Natural killer cell (primary cell): ENCODE measurements around the gene CORO2A. TPM values are rescaled to one million over a fixed set of nuclear protein-coding genes. Genes with fewer than 3 reads are reported as not detected.

ENCODE experiments used
- ATAC-seq, 3 donors: fragments of 150-1000 bp in 2 of 3; fragments of 200-7000 bp in 1 of 3; cut with Tn5 transposase; 1 replicate in 1 of 3; 2 replicates in 2 of 3; pipeline ENCODE4 v1.10.0; 2021; ENCODE audit warnings: mild to moderate bottlenecking in 2 of 3, moderate library complexity in 2 of 3
- DNase-seq, 2 donors: peaks; one replicate each; pipeline versions ENCODE4 v3.0.0 to v3.0.0-alpha.2; 2013 to 2021; ENCODE audit warnings: mixed read lengths in 1 of 2
- H3K27ac ChIP-seq: one replicate; pipeline ENCODE4 v1.5.1; 2013; ENCODE audit warnings: mild to moderate bottlenecking, low read length
- H3K27me3 ChIP-seq: one replicate; pipeline ENCODE4 v1.6.1; 2013; ENCODE audit warnings: low read length; ENCODE audit not compliant: control insufficient read depth, insufficient read depth
- H3K36me3 ChIP-seq: one replicate; pipeline ENCODE4 v1.6.1; 2013; ENCODE audit warnings: low read length; ENCODE audit not compliant: control insufficient read depth, insufficient read depth
- H3K4me1 ChIP-seq: one replicate; pipeline ENCODE4 v1.6.1; 2013; ENCODE audit warnings: low read length; ENCODE audit not compliant: control insufficient read depth, insufficient read depth
- H3K4me3 ChIP-seq: one replicate; pipeline ENCODE4 v1.5.1; 2013; ENCODE audit warnings: low read length
- H3K9me3 ChIP-seq: one replicate; pipeline ENCODE4 v1.6.1; 2013; ENCODE audit warnings: low read length; ENCODE audit not compliant: control insufficient read depth, insufficient read depth
- H3K27ac Mint-ChIP-seq, 2 donors: one replicate each; pipeline ENCODE4 v1.8.0; 2022; ENCODE audit warnings: mild to moderate bottlenecking in 2 of 2, mixed read lengths in 2 of 2, moderate library complexity in 1 of 2
- H3K27me3 Mint-ChIP-seq, 2 donors: one replicate each; pipeline ENCODE4 v1.8.0; 2022; ENCODE audit warnings: low read depth in 2 of 2, mixed read lengths in 2 of 2
- H3K36me3 Mint-ChIP-seq: one replicate; pipeline ENCODE4 v1.8.0; 2022; ENCODE audit warnings: mixed read lengths
- H3K4me1 Mint-ChIP-seq, 2 donors: one replicate each; pipeline ENCODE4 v1.8.0; 2022; ENCODE audit warnings: mixed read lengths in 2 of 2
- H3K4me3 Mint-ChIP-seq: one replicate; pipeline ENCODE4 v1.8.0; 2022; ENCODE audit warnings: mild to moderate bottlenecking, moderate library complexity, mixed read lengths
- H3K9me3 Mint-ChIP-seq, 2 donors: one replicate each; pipeline ENCODE4 v1.8.0; 2022; ENCODE audit warnings: mixed read lengths in 2 of 2
- CTCF ChIP-seq: fragments of 200-600 bp; IDR thresholded peaks from one replicate; pipeline ENCODE4 v1.8.0; 2022; ENCODE audit warnings: antibody characterized with exemption
- WGBS: methylation state at CpG from one replicate; pipeline ENCODE4 v1.1.7; 2013; ENCODE audit warnings: missing lambda C conversion rate; ENCODE audit not compliant: insufficient coverage; 5-methylcytosine and 5-hydroxymethylcytosine counted together
- intact Hi-C: fragments of 100-400 bp; cut with micrococcal nuclease; formaldehyde crosslinking; loops from one replicate; pipeline ENCODE4 v1.14.2; 2022
- total RNA-seq, 4 donors: library from RNA; stranded (reverse); fragments of 120-200 nt in 1 of 4; gene quantifications; one replicate each; pipeline versions ENCODE4 v1.2.3 to v1.2.4, GENCODE V29; 2013 to 2022

Gene CORO2A
- total RNA-seq, 3 donors from 2014 or later (not counting 1 experiment from before 2014, with no cell fraction given): 1.9 to 3.6 (median 2.3) TPM

GRCh38 chr9:98215821-98216220, 23.4 kb upstream of the CORO2A start:
- H3K27me3 ChIP-seq: no peaks in the 10 kb centered on the region
- Mint-ChIP-seq H3K36me3 (no peaks in the 10 kb centered on the region), H3K9me3 (no peaks in the 10 kb centered on the region), H3K4me1 (no peaks in the 10 kb centered on the region), H3K27me3 (no peaks in the 10 kb centered on the region), H3K4me3 (no peak overlapping the region), H3K27ac (no peak overlapping the region)
- intact Hi-C loops: loop anchor here (1.0 kb wide), 1 partner anchor 142 kb away; no protein-coding TSS in a partner anchor
- H3K36me3 ChIP-seq: peaks cover 13% of the 10 kb centered on the region
- no peak overlapping the region for H3K27ac ChIP-seq
- ATAC-seq (peak in 1 of 3 donors; percentile 49), DNase-seq (peak in 1 of 2 donors; percentile 43)
- no peak overlapping the region for H3K4me3 ChIP-seq
- whole genome bisulfite sequencing: 93% methylated on average over 9 of the region's 9 CpGs
- no peaks in the 10 kb centered on the region for H3K4me1 ChIP-seq
- no peaks in the 10 kb centered on the region for H3K9me3 ChIP-seq
- no peak for TF ChIP-seq CTCF

GRCh38 chr9:98215271-98215670, 22.8 kb upstream of the CORO2A start:
- H3K9me3 Mint-ChIP-seq: no peaks in the 10 kb centered on the region
- no peaks in the 10 kb centered on the region for H3K27me3 ChIP-seq
- intact Hi-C loops: no loop called here
- H3K27ac Mint-ChIP-seq: no peak overlapping the region
- H3K36me3 Mint-ChIP-seq: no peaks in the 10 kb centered on the region
- DNase-seq (no peak), ATAC-seq (no peak)
- H3K27me3 Mint-ChIP-seq: no peaks in the 10 kb centered on the region
- H3K4me1 ChIP-seq: no peaks in the 10 kb centered on the region
- H3K27ac ChIP-seq: no peak overlapping the region
- H3K36me3 ChIP-seq: peaks cover 10% of the 10 kb centered on the region
- TF ChIP-seq CTCF: no peak
- WGBS: 91% methylated on average over 5 of the region's 5 CpGs
- no peak overlapping the region for H3K4me3 Mint-ChIP-seq
- H3K9me3 ChIP-seq: no peaks in the 10 kb centered on the region
- H3K4me3 ChIP-seq: no peak overlapping the region
- H3K4me1 Mint-ChIP-seq: no peaks in the 10 kb centered on the region

DNA sequence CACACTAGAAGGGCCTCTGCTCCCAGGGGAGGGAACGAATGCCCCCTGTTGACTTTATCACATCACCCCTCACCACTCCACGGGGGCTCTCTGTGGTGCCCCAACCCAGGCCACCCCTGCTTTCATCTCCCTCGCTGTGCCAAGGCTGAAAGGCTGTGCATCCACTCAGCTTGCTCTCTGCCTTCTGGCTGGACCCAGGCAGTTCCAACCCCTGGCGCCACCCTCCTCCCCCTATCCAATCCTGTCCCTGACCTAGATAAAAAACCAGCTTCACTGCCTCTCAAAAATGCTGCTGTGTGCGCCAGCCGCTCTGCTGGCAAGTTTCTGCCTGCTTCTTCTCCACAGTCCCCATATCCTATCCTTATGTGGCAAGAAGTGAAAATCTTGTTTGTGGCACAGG, 22.4 kb upstream of the CORO2A start:
- no peaks in the 10 kb centered on the region for H3K9me3 Mint-ChIP-seq
- no peaks in the 10 kb centered on the region for H3K27me3 ChIP-seq
- peaks cover 10% of the 10 kb centered on the region for H3K36me3 ChIP-seq
- H3K9me3 ChIP-seq: no peaks in the 10 kb centered on the region
- H3K4me1 ChIP-seq: no peaks in the 10 kb centered on the region
- H3K27me3 Mint-ChIP-seq: no peaks in the 10 kb centered on the region
- no peak overlapping the region for H3K4me3 ChIP-seq
- no peaks in the 10 kb centered on the region for H3K36me3 Mint-ChIP-seq
- H3K27ac Mint-ChIP-seq: no peak overlapping the region
- DNase-seq (no peak), ATAC-seq (no peak)
- no peak overlapping the region for H3K27ac ChIP-seq
- H3K4me3 Mint-ChIP-seq: no peak overlapping the region
- 76% methylated on average over 6 of the region's 6 CpGs for WGBS
- TF ChIP-seq CTCF: no peak
- intact Hi-C loops: no loop called here
- H3K4me1 Mint-ChIP-seq: no peaks in the 10 kb centered on the region

DNA sequence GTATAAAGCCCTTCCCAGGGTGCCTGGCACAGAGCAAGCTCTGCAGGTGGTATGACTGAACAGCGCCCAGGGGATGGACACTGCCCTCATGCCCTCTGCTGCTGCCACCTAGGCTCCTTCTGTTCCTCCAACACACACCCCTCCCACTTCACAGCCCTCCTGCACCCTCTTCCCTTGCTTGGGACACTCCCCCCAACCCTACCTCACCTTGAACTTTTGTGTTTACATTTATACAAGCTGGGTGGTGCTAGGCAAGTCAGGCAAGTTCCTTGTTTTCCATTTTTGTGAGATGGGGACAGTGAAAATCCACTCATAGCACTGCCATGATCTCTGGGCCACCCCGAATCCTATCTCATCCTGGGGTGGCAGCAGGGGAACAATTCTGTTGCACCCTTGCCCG, 18.8 kb upstream of the CORO2A start:
- intact Hi-C loops: no loop called here
- Histone ChIP-seq H3K9me3 (no peaks in the 10 kb centered on the region), H3K4me1 (peaks cover under 1% of the 10 kb centered on the region), H3K27me3 (no peaks in the 10 kb centered on the region), H3K36me3 (peaks cover 7% of the 10 kb centered on the region), H3K27ac (no peak overlapping the region), H3K4me3 (no peak overlapping the region)
- 94% methylated on average over 3 of the region's 3 CpGs for WGBS
- no peak for TF ChIP-seq CTCF
- H3K4me1 Mint-ChIP-seq: no peaks in the 10 kb centered on the region
- no peaks in the 10 kb centered on the region for H3K9me3 Mint-ChIP-seq
- no peak for DNase-seq
- no peak overlapping the region for H3K27ac Mint-ChIP-seq
- ATAC-seq: no peak
- H3K4me3 Mint-ChIP-seq: no peak overlapping the region
- no peaks in the 10 kb centered on the region for H3K36me3 Mint-ChIP-seq
- no peaks in the 10 kb centered on the region for H3K27me3 Mint-ChIP-seq
